ENCODE data around the gene CCDC107.

Gene CCDC107

DNA sequence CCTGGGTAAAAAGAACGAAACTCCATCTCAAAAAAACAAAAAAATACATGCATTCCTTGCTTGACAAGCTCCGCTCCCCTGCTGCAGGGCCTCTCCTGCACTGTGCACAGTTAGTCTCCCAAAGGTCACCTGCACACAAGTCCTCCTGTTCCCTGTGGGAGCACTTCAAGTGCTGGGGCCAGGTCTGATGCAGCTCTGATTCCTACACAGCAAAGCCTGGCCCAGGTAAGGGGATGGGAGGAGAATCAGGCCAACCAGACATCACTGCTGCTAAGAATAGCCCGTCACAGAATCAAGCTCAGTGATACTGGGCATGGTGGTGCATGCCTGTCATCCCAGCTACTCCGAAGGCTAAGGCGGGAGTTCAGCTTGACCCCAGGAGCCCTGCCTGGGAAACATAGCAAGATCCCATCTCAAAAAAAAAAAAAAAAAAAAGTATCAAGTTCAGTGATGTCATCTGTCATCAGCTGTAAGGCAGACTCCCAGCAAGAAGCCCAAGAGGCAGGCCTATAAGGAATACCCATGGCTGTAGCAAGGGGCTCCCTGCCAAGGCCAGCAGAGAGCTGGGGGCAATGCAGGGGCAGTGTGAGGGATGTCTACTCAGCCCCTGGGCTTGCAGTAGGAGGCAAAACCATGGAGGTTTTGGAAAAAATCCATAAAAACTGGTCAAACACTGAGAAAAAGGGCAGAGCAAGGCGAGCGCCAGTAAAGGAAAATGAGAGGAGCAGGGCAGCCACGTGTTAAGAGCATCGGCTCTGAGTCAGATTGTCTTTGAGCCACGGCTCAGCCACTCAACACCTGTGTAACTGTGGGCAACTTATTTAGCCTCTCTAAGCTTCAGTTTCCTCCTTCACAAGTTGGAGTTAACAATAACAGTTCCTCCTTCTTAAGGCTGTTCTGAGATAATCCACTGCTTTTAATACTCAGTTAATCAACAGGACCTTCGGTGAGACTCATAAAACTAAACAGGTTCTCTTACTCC lies 28.4 kb downstream of the CCDC107 start:
- DNase-seq = no peak

DNA sequence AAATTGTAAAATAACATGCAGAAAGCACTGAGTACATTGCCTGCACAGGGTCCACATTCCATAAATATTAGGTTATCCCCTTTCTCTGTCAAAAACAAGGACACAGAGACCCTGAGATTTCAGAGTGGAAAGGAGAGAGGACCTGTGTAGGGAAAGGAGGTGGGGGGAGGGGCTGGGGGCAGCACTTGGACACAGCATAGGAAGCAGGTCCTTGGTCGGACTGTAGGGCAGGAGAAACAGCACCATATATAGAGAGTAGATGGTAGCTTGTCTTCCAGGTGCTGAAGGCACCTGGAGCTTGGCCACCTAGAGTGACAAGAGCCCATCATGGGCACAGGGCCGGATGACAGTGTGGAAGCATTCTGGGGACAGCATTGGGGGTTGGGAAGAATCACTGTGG lies 29.2 kb downstream of the CCDC107 start:
- DNase-seq = no peak

DNA sequence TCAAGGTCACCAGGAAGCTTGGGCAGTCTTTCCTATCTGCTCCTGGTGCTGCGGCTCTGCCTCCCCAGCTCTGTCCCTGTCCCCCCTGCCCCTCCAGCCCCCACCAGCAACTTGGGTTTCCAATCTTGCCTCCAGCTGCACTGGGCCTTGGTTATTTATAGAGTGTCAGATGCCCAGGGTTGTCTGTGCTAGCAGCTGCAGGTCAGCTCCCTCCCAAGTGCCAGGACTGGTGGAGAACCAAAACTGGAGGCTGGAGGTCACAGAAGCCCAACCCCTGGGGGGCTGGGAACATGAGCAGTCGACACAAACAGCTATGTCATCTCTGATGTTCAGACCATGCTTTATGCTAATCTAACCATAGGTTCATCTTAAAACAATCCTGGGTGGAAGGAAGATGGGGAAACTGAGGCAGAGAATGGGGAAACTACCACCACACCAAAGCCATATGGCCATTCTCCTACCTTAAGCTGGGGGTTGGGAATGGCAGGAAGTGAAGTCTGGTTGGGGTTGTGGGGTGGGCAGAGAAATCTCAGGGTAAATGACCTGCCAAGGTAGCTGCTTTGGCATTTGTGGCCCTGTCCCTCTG lies 30.0 kb downstream of the CCDC107 start:
- no peak for DNase-seq

DNA sequence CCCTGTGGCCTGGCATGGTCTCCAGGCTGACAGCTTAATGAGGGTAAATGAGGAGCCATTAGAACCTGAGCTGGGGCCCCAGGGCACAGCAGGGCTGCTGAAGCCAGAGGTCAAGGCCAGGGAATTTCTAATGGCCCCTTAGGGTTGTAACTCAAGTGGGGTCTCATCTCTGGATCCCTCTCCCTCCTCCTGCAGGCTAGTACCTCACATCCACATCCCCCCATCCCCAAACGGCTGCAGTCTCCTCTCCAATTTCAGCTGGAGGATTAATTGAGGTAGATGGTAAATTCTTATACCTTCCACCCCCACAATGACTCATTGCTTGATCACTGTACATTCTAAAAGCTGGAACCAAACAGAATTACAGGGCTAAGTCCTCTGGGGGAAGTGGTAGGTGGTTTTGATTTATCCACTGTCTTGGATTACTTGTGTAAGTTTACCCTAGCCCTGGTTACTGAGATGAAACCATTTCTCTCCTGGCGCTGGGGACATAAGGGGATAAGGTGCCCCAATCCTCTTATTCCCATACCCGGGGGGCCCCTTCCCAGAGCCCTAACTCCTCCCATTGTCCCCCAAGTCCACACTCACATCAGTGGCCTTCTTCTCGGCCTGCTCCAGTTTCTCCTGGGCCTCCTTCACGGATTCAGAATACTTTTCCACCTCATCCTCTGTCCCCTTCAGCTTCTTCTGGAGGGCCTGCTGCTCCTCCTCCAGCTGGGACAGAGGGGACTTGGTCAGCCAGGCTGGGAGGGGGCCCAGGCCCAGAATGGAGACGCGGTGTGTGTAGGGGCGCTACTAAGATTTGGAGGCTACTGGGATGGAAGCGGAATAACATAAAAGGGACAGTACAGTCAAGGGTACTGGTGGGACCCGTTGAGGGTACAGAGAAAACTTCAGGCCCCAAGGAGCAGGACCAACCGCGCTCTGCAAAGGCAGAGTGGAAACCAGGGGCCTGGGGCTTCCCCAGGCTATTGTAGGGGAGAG lies 30.8 kb downstream of the CCDC107 start:
- DNase-seq = no peak

DNA sequence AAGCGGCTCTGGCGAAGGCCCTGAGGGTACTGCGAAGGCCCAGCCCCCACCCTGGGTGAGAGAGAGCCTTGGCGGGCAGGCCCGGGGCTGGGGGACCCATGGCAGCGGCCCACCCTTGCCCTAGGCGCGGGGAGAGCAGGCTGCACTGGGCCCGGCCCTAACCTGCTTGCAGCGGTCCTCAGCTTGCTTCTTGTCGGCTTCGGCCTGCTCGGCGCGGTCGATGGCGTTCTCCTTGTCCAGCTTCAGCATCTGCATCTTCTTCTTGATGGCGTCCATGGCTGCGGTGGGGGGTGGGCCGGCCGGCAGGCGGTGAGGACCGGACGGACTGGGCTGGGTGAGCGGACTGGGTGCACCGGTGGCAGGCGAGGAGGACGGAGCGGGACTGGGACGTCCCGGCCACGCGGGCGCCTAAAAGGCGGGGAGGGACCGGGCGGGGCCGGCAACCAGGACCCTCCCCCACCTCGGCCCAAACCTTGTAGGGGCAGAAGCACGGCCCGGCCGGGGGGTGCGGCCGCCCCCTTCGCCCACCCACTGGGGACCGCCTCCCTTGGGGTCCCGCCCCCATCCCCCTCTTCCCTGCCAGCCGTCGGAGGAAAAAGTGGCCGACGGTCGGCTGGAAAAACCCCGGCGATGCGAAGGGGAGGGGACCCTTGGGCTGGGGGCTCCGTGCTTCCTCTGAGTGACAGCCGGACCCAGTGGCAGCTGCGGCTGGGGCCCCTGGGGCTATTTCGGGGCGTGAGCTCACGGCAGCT lies 31.6 kb downstream of the CCDC107 start, which contains the start of gene TPM2:
TSS of gene TPM2 (minus strand) at position 384 of the 752 bp plus-strand sequence. CDS start at position 276, 108 bp downstream.
- no peak for DNase-seq

DNA sequence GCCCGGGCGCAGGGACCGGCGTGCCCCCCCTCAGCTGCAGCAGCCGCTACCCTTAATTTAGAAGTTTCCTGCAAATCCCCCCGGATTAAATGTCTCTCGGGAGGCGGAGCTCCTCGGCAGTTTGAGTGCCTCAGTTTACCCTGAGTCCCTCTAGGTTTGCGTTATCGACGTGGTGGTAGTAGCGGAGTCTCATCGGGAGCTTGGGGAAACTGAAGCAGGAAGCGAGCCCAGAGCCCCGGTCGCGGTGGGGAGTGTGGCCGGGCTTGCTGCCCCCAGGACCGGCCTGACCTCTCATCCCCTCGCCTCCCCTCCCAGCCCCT lies 32.2 kb downstream of the CCDC107 start:
- DNase-seq = no peak

DNA sequence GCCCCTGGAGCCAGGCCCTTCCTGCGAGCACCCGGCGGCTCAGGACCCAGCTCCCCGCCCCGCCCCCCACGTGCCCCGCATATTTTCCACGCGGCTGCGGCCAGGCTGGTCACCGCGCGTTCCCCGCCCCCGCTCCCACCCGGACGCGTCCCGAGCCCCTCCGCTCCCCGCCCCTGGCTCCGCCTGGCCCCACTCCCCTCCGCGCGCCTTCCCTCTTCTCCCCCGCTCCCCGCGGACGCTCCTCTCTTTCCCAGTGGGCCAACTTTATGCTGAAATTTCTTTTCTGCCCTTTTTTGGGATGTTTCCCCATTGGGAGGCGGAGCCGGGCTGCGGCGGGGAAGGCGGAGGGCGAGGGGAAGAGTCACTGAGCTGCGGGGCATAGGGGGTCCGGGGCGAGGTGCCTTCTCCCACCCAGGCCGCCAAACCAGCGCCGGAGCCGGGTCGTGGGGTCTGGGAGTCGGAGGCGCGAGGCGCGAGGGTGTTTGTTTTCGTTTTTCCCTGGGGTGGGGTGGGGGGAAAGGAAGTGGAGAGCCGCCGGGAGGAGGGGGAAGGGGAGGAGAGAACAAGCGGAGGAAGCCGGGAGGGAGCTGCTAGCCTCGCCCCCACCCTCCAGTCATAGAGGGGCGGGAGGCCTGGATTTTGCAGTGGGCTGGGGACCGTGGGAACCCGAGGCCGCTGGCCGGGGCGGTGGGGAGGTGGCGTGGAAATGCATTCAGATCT lies 32.7 kb downstream of the CCDC107 start:
- no peak for DNase-seq

DNA sequence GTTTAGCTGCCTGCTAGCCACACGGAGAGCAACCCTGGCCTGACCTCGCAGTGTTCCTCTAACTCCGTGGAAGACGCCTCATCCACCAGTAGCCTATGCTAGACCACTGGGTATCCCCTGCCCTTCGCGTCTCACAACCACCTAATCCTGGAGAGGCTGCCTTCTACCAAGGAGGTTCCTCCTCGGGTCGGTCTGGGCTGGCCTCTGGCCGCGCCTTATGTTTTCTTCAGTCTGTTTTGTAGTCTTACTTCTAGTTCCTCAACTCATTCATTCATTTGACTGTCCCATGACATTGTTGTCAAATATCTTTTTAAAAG lies 33.2 kb downstream of the CCDC107 start:
- no peak for DNase-seq

DNA sequence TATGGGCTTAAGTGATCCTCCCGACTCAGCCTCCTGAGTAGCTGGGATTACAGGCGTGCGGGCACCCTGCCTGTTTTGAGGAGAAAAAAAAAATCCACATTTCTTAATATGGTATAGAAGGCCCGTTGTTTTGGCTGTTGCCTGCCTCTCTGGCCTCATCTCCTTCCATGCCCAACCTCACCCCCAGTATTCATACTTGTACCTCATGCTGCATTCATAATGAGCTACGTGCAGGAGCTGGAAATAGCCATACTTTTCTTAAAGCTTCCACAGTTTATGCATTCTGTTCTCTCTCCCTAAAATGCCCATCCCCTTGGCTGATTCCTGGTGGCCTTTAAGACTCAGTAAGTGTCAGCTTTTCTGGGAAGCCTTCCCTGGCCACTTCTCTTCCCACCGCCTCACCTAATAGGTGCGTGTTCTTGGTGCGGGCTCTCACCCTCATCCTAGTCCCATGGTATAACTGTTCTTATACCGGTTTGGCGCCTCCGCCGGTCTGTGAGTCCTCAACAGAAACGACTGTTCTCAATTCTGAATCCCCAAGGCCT lies 33.7 kb downstream of the CCDC107 start:
- DNase-seq = no peak

DNA sequence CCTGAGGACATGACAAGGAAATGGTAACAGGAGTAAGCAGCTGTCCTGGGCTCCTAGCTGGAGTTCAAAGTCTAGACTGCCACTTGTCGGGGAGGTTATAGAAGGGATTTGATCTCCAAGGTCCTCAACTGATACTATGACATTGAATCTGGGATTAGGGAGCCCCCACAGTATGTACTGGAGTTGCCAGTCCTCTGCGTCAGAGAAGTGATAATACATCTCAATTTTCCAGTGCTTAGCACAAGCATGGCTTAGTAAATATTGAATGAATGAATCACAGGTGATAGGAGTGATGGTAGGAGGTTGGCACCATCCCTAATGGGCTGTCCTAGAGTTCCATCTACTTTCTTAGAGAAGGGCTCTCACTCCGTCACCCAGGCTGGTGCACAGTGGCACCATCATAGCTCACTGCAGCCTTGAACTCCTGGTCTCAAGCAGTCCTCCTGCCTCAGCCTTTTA lies 37.9 kb downstream of the CCDC107 start:
- no peak for DNase-seq

DNA sequence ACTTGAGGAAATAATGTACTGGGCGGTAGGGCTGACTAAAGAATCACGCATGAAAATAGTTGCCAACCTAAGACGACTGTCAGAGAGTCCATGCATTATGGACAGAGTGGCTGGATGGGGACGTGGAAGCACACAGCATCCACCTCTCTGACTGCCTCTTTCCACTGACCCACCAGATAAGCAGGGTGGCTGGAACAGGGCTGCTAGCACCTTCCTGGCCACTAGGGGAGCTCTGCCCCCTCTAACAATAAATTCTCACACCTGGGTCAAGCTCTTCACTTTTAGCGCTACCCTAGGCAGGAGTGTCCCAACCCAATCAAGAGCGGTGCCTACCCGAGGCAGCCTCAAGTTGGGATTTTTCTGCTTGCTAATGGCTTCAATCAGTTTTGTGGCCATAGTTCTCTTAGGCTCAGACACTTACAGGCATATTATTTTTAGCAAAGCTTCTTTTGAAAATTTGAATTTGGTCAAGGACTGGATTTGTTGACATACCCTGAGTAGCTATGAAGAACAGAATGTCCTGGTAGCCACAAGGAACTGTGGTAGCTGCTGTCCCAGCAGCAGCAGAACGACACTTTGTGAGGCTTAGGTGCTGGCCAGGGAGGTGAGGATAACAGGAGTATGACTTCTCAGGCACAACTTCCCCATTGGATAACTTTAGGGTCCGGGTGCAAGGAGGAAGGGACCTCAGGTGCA lies 38.6 kb downstream of the CCDC107 start:
- peak; percentile 50 for DNase-seq

DNA sequence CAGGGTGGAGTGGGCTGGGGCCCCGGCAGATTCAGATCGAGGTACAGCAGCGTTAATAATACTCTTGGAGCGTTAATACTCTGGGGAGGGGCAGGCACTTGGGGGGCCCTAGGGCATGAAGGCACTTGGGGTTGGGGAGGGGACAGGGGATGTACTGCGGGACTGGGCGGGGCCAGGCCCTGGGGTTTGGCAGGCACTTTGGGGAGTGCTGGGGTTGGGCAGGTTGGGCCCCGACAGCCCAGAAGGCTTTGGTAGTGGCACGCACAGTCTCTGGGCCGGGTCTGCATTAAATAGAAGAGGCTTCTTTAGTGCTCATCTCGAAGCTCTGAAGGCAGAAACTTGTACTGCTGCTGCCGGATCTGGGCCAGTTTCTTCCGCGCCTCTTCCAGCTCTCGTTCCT lies 39.4 kb downstream of the CCDC107 start:
- DNase-seq = no peak

DNA sequence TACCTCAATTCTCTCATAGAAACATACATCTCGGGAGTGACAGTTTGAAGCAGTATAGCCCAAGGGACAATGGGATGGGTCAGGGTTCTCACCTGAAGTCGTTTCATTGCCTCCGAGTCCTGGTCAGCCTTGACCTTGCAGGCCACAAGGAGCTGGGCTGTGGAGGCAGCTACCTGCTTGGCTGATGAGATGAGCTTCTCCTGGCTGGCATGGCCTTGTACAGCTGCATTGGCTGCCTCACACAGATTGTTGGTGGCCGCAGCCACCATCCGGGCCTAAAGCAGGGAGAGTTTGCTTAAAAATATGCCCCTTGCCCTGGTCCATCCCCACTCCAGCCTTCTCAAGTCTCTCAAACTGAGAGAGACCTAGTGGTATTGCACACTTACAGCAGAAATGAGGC lies 40.1 kb downstream of the CCDC107 start:
- no peak for DNase-seq

DNA sequence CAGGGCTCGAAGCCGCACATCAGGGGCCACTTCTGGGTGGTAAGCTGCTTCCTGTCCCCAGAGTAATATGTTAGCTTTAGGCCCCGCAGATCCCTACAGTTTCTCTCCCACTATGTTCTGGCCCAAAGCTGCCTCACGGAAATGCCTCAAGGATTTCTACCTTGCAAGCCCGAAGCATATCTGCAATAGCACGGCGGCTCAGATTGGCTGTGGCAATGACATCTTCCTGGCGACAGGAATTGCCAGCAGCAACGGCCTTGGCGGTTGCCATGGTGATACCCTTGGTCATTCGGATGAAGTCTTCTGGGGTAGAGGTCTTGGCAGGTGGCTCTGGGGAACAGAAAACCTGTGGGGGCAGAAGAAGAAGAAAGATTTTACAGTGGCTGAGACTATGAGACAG lies 41.9 kb downstream of the CCDC107 start:
- no peak for DNase-seq

DNA sequence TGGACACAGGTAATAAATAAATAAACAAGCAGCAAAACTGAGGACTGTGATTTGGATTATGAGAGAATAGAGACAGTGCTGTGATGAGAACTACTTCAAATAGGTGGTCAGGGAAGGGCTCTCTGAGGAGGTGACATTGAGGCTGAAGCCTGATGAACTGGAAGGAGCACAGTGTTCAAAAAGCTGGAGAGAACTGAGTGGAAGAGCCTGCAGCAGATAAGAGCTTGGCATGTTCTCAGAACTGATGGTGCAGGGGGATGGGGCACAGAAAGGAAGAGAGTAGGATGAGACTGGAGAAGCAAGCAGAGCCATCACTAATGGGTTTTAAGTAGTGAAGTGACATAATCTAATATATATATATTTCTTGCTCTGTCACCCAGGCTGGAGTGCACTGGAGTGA lies 42.9 kb downstream of the CCDC107 start:
- no peak for DNase-seq

DNA sequence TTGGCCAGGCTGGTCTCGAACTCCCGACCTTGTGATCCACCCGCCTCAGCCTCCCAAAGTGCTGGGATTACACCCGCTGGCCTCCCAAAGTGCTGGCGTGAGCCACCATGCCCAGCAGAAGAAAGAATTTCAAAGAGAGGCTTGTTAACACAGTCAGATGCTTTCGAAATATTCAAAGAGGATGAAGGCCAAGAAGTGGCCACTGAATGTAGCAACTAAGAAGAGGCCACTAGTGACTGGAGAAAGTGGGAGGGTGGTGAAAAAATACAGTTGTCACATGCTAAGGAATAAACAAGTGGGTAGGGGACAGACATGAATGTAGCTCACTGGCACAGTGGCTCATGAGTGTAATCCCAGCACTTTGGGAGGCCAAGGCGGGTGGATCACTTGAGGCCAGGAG lies 44.6 kb downstream of the CCDC107 start:
- no peak for DNase-seq

DNA sequence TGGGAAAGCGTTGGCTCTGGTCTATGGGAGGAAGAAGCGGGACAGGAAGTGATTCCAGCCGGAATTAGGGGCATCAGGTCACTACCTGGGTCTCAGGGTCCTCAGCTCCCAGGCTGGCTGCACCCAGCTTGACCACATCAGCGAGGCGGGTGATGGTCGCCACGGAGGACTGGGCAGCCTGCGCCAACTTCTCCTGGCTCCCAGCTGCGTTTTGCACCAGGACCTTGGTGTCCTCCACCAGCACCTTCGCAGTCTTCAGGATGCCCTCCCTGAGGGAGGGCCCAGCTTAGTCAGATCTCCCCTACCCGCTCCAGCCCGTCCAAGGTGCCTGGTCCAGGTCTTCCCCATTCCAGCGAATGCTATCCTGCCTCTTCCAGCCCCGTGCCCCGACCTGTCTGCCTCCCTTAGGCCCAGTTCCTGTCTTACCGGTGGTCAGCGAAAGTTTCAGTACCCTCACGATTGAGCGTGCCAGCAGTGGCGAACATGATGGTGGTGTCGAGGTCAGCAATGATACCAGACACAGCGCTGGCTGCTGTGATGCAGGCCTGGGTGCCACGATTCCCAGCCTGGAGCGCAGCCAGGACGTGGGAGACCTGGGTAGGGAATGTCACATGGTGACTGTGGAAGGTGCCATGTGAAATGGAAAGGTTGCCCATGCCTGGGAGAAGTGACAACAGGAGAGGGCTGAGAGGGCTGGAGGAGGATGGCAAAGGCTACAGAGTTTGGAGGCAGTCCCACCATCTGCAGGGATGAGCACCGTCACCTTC lies 46.0 kb downstream of the CCDC107 start:
- no peak for DNase-seq

DNA sequence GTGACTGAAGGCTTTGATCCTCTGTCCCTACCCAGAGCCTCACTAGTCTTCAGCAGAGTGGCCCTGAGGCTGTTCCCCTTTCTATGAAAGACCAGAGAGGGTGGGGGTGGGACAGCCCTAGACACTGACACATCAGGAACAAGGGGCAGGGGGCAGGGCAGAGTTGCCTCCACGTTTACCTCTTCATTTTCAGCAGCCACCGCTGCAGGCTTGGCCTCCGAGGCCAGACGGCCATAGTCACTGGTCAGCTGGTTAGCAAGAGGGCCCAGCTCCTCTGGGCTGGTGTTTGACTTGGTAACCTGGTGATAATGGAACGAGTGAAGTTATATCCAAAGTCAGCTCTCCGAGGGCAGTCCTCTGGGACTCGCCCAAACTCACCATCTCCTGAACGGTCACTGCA lies 47.3 kb downstream of the CCDC107 start:
- no peak for DNase-seq

DNA sequence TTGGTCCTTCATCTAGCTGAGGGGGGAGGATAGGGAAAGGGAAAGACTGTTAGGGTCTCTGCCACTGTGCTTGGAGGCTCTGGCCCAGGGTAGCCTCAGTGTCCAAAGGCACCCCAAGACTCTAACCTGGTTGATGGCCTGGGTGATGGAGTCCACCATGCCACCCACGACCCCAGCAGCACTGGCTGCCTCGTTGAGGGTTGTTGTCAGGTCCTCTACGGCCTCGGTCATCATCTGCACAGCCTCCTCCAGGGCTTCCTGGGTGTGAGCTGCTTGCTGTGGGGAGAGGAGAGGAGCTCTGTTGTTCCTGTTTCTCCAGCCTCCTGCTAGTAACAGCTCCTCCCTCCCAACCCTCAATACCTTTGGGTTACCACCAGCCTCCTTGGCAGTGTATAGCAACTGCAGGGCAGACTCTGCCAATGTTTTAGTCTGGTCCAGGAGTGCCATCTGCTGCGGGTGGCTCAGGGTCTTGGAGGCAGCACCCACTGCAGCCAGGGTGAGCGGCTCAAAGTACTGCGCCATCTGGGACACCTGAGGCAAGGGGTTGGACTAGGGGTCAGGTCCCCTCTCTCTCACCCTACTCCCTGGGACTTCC lies 47.8 kb downstream of the CCDC107 start:
- DNase-seq = no peak

DNA sequence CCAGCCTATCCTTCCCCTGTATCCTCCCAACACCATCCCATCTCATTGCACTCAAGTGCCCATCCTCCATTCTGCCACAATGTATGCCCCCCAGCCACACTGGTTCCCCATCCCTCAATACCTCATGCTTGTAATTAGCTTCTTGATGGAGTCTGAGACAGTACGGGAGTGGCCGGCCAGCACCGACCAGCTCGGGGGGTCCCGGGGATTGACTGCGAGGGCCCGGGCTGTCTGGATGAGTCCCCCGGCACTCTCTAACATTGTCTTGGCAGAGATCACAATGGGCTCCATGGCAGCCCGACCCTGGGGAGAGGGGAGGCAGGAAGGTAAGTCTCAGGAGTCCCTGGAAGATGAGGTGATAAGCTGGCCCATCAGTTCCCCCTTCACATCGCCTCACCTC lies 48.9 kb downstream of the CCDC107 start:
- no peak for DNase-seq
